ENCODE data around the gene HIP1R.

HIP1R gene

GRCh38 chr12:122870163-122870842, 35.0 kb downstream of the HIP1R start:
- H3K27me3 ChIP-seq (replicated peaks), result no peaks in the 10 kb centered on the region
- H3K36me3 ChIP-seq (replicated peaks), result peaks cover 45% of the 10 kb centered on the region
- in situ Hi-C loops (cut with HindIII; ENCODE audit: low pct_ligation_motif_present, low sequenced_read_pairs), result no loop called here
- no peak for DNase-seq
- TF ChIP-seq, protein P1, sequence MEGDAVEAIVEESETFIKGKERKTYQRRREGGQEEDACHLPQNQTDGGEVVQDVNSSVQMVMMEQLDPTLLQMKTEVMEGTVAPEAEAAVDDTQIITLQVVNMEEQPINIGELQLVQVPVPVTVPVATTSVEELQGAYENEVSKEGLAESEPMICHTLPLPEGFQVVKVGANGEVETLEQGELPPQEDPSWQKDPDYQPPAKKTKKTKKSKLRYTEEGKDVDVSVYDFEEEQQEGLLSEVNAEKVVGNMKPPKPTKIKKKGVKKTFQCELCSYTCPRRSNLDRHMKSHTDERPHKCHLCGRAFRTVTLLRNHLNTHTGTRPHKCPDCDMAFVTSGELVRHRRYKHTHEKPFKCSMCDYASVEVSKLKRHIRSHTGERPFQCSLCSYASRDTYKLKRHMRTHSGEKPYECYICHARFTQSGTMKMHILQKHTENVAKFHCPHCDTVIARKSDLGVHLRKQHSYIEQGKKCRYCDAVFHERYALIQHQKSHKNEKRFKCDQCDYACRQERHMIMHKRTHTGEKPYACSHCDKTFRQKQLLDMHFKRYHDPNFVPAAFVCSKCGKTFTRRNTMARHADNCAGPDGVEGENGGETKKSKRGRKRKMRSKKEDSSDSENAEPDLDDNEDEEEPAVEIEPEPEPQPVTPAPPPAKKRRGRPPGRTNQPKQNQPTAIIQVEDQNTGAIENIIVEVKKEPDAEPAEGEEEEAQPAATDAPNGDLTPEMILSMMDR (IDR thresholded peaks at IDR 0.05; ENCODE audit: low read depth, low read length, missing control alignments), result no peak
- H3K27ac ChIP-seq, result no peak overlapping the region
- H3K4me3 ChIP-seq (ENCODE audit: low read depth, low read length), result no peak overlapping the region

DNA sequence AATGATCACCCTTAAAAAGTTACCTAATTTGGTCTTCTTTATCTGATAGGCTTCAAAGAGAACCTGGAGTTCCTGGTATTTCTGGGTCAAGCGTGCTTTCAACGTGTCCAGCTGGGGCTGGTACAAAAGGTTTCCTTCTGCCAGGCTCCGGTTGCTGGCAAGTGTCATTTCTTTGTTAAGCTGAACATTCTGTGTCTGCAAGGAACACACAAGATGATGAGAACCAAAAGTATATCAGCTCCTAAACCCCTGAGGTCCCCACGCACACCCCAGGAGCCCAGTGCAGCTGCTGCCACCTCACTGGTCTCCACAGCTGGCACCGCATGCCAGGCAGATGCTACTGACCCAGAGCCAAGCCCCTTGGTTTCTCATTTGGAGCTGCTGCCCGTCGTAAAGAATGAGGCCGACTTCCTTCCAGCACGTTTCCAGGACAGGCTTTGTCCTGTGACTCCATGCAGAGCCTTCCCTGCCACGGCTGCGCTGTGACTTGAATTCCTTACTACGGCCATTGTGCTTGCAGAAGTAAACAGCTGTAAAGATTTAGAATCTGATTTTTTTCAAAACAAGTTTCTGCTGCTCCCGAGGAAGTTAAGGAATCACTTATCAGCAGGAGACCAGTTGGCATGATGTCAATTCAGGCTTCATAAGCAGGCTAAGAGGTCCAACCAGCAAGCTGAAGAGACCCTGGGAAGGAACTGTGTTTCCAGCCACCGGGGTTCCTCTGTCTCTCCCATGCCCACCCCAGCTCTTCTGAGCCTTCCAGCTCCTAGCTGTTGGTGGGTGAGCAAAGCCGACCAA, 35.8 kb downstream of the HIP1R start:
- no peaks in the 10 kb centered on the region for H3K27me3 ChIP-seq (replicated peaks)
- H3K36me3 ChIP-seq (replicated peaks), result peaks cover 40% of the 10 kb centered on the region
- in situ Hi-C loops (cut with HindIII; ENCODE audit: low pct_ligation_motif_present, low sequenced_read_pairs), result no loop called here
- TF ChIP-seq, protein P1 (IDR thresholded peaks at IDR 0.05; ENCODE audit: low read depth, low read length, missing control alignments), result no peak
- peak overlapping the region; percentile 42 for H3K4me3 ChIP-seq (ENCODE audit: low read depth, low read length)
- DNase-seq, result peak; percentile 43
- H3K27ac ChIP-seq, result peak overlapping the region; percentile 48

GRCh38 chr12:122871851-122872780, 36.9 kb downstream of the HIP1R start:
- TF ChIP-seq, protein P1 (IDR thresholded peaks at IDR 0.05; ENCODE audit: low read depth, low read length, missing control alignments), result no peak
- peak overlapping the region; percentile 42 for H3K4me3 ChIP-seq (ENCODE audit: low read depth, low read length)
- H3K27ac ChIP-seq, result peak overlapping the region; percentile 48
- in situ Hi-C loops (cut with HindIII; ENCODE audit: low pct_ligation_motif_present, low sequenced_read_pairs), result no loop called here
- no peaks in the 10 kb centered on the region for H3K27me3 ChIP-seq (replicated peaks)
- H3K36me3 ChIP-seq (replicated peaks), result peaks cover 30% of the 10 kb centered on the region
- DNase-seq, result peak; percentile 69

DNA sequence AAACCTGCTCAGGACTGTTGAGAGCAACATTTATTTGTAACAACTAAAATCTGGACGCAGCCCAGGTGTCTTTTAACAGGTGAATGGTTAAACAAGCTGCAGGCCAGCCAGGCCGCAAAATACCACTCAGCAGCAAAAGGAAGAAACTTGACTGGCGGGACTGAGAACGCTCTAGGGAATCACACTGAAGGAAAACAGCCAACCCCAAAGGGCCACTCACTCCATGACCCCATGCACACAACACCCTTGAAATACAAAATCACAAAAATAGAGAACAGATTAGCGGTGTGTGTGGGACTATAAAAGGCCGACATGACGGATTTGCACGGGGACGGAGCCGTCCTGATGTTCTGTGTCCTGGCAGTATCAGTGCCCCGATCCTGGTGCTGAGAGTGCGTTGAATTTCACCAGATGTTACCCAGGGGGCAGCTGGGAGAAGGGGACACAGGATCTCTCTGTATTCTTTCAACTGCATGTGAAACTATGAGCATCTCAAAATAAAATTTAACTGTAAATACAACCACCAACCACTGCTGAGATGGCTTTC, 37.6 kb downstream of the HIP1R start:
- H3K4me3 ChIP-seq (ENCODE audit: low read depth, low read length), result no peak overlapping the region
- peaks cover 24% of the 10 kb centered on the region for H3K36me3 ChIP-seq (replicated peaks)
- no peaks in the 10 kb centered on the region for H3K27me3 ChIP-seq (replicated peaks)
- DNase-seq, result no peak
- in situ Hi-C loops (cut with HindIII; ENCODE audit: low pct_ligation_motif_present, low sequenced_read_pairs), result no loop called here
- TF ChIP-seq, protein P1 (IDR thresholded peaks at IDR 0.05; ENCODE audit: low read depth, low read length, missing control alignments), result no peak
- H3K27ac ChIP-seq, result no peak overlapping the region

- no peaks in the 10 kb centered on the region for H3K27me3 ChIP-seq (replicated peaks)
- DNase-seq, result no peak
- H3K4me3 ChIP-seq (ENCODE audit: low read depth, low read length), result no peak overlapping the region
- in situ Hi-C loops (cut with HindIII; ENCODE audit: low pct_ligation_motif_present, low sequenced_read_pairs), result no loop called here
- TF ChIP-seq, protein P1 (IDR thresholded peaks at IDR 0.05; ENCODE audit: low read depth, low read length, missing control alignments), result no peak
- no peak overlapping the region for H3K27ac ChIP-seq
- H3K36me3 ChIP-seq (replicated peaks), result peaks cover 18% of the 10 kb centered on the region
Measured at GRCh38 chr12:122873540-122873939, 38.3 kb downstream of the HIP1R start.

Measured in brain microvascular endothelial cell (primary cell).